Effector memory CD4-positive, alpha-beta T cell (primary cell): ENCODE measurements around the gene OVCH1.

Experiments
- DNase-seq, 3 donors: peaks; one replicate each; pipeline ENCODE4 v3.0.0-alpha.2; 2020
- H3K27ac ChIP-seq: 2 replicates; pipeline ENCODE4 v1.7.0; 2013; ENCODE audit warnings: mild to moderate bottlenecking, low read length, moderate library complexity; ENCODE audit not compliant: insufficient read depth, poor library complexity, severe bottlenecking
- H3K27me3 ChIP-seq: replicated peaks from 2 replicates; pipeline ENCODE4 v1.7.0; 2013; ENCODE audit warnings: mild to moderate bottlenecking, low read length; ENCODE audit not compliant: insufficient read depth, control insufficient read depth, poor library complexity, severe bottlenecking
- H3K36me3 ChIP-seq: 2 replicates; pipeline ENCODE4 v1.7.0; 2013; ENCODE audit warnings: mild to moderate bottlenecking, low read length, moderate library complexity; ENCODE audit not compliant: control insufficient read depth, insufficient read depth
- H3K4me1 ChIP-seq: 2 replicates; pipeline ENCODE4 v1.7.0; 2013; ENCODE audit warnings: low read length, mild to moderate bottlenecking; ENCODE audit not compliant: control insufficient read depth, insufficient read depth, poor library complexity, severe bottlenecking
- H3K4me3 ChIP-seq: 2 replicates; pipeline ENCODE4 v1.7.0; 2013; ENCODE audit warnings: low read length, low read depth, mild to moderate bottlenecking; ENCODE audit not compliant: insufficient read depth, poor library complexity, severe bottlenecking
- H3K9me3 ChIP-seq: 2 replicates; pipeline ENCODE4 v1.7.0; 2013; ENCODE audit warnings: mild to moderate bottlenecking, low read length, moderate library complexity; ENCODE audit not compliant: control insufficient read depth
- total RNA-seq, 3 donors: gene quantifications; one replicate each; lab custom pipeline; 2026; lab: John Stamatoyannopoulos, UW

OVCH1 gene, protein sequence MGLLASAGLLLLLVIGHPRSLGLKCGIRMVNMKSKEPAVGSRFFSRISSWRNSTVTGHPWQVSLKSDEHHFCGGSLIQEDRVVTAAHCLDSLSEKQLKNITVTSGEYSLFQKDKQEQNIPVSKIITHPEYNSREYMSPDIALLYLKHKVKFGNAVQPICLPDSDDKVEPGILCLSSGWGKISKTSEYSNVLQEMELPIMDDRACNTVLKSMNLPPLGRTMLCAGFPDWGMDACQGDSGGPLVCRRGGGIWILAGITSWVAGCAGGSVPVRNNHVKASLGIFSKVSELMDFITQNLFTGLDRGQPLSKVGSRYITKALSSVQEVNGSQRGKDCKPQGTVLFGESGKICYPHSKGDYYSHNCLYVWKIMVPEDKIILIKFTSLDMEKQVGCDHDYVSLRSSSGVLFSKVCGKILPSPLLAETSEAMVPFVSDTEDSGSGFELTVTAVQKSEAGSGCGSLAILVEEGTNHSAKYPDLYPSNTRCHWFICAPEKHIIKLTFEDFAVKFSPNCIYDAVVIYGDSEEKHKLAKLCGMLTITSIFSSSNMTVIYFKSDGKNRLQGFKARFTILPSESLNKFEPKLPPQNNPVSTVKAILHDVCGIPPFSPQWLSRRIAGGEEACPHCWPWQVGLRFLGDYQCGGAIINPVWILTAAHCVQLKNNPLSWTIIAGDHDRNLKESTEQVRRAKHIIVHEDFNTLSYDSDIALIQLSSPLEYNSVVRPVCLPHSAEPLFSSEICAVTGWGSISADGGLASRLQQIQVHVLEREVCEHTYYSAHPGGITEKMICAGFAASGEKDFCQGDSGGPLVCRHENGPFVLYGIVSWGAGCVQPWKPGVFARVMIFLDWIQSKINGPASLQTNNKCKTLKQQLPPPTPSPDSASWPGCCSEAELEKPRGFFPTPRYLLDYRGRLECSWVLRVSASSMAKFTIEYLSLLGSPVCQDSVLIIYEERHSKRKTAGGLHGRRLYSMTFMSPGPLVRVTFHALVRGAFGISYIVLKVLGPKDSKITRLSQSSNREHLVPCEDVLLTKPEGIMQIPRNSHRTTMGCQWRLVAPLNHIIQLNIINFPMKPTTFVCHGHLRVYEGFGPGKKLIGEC
- total RNA-seq = 0 to 0.09 (median 0) reads per million in 3 donors

DNA sequence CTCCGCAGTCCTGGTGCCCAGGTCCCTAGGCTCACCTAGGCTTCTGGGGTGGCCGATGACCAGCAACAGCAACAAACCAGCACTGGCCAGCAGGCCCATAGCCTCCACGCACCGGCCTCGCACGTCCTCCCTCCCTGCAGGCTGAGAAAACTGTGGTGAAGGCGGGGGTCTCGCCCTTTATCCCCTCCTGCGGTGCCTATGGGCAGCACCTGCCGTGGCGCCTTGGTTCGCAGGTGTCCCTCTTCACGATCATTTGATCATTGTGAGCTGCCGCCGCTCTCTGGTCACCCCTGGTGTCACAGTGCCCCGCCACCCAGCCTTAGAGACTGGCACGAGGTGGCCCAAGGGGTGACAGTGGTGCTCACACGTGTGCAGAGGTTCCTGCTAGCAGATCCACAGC, at the start of gene OVCH1:
OVCH1 (minus strand) TSS at position 99 of the 400 bp plus-strand sequence; CDS start at position 99, 0 bp downstream.
- Histone ChIP-seq H3K4me1 (no peaks in the 10 kb centered on the region), H3K27ac (no peak within 1 kb of the TSS), H3K27me3 (no peaks in the 10 kb centered on the region), H3K36me3 (no peaks in the 10 kb centered on the region), H3K4me3 (no peak within 1 kb of the TSS), H3K9me3 (no peaks in the 10 kb centered on the region)
- no peak for DNase-seq

DNA sequence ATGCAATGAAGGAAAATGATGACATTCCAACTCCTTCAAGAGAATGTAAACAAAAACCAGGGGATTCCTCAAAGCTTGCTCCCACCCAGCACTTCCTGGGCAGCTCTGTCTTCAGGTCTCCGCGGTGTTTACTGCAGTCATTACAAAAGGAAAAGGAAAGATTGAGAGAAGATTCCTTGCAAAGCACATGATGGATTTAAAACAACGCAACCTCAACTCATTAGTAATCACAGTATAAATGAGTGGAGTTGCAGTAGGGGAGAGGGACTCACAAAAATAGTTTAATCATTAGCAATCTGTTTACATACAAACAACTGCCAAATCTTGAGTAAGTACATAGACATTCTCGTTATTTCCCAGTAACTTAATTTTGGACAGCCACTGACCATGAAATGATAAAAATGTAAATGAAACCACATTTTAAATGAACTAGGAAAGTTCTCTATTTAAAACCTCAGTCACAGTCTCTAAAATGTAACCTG, 49.7 kb upstream of the OVCH1 start:
- H3K36me3 ChIP-seq = no peaks in the 10 kb centered on the region
- no peaks in the 10 kb centered on the region for H3K4me1 ChIP-seq
- no peak for DNase-seq
- H3K9me3 ChIP-seq = no peaks in the 10 kb centered on the region
- peaks cover 5% of the 10 kb centered on the region for H3K27me3 ChIP-seq
- no peak overlapping the region for H3K27ac ChIP-seq
- no peak overlapping the region for H3K4me3 ChIP-seq

DNA sequence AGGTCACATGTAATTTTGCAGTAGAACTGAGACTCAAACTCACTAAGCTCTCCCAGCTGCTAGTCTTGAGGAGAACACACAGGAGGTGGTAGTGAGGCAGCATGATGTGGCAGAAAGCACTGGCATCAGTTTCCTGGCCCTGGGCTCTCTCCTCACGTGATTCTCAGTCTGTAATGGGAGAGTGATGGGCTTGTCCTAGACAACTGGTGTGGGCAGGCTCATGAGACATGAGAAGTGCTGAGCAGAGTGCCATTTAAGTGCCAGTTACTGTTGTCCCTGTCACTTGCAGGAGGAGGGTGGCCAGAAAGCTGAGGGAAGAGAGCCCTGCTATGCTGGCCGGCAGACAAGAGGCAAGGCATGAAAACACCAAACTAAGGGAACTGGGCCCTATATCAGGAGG, 48.5 kb upstream of the OVCH1 start:
- Histone ChIP-seq H3K27me3 (peaks cover 5% of the 10 kb centered on the region), H3K36me3 (no peaks in the 10 kb centered on the region), H3K4me1 (no peaks in the 10 kb centered on the region), H3K9me3 (no peaks in the 10 kb centered on the region), H3K27ac (no peak overlapping the region), H3K4me3 (no peak overlapping the region)
- no peak for DNase-seq

DNA sequence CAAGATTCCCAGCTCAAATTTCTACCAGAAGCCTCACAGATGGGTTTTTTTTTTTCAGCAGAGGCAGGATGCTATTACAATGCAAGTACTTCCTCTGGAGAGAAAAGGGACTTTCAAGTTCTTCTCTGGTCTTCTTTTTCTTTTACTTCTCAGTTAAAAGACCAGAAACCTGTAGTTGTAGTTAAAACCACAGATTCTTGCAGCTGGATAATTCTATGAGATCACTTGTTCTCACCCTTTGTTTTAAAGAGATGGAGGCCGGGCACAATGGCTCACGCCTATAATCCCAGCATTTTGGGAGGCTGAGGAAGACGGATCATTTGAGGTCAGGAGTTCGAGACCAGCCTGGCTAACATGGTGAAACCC, 47.6 kb upstream of the OVCH1 start:
- no peak overlapping the region for H3K27ac ChIP-seq
- H3K4me1 ChIP-seq = no peaks in the 10 kb centered on the region
- H3K27me3 ChIP-seq = peaks cover 5% of the 10 kb centered on the region
- no peak for DNase-seq
- H3K36me3 ChIP-seq = no peaks in the 10 kb centered on the region
- no peaks in the 10 kb centered on the region for H3K9me3 ChIP-seq
- no peak overlapping the region for H3K4me3 ChIP-seq

DNA sequence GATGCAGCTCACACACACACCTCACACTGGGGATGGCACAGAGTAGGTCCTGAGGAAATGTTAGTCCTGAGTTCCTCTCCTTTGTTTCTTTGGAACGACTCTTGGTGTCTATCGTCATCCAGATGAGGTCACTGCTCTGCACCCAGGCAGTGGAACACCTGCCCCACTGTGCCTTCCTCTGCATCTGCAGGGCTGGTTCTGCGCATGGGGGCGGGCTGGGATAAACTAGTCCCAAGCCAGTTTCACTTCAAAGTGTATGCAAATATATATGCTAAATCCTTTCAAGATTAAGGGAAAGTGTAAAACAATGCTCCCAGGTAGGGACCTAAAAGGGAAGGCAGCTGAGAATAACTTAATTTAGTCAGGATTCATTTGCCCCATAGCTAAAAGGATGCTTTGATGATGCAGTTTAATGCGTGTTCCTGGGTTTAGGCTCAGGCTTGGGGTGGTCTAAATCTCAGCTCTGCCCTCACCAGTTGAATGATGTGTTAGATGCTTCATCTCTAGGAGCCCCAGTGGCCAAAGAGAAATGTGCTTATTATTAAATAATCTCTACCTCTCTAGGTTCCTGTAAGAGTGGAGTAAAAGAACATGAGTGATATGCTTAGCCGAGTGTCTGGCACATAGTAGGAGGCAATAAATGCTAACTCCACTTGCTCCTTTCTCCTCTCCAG, 47.1 kb upstream of the OVCH1 start:
- Histone ChIP-seq H3K36me3 (no peaks in the 10 kb centered on the region), H3K9me3 (no peaks in the 10 kb centered on the region), H3K27me3 (peaks cover 5% of the 10 kb centered on the region), H3K4me1 (no peaks in the 10 kb centered on the region), H3K4me3 (no peak overlapping the region), H3K27ac (no peak overlapping the region)
- no peak for DNase-seq

DNA sequence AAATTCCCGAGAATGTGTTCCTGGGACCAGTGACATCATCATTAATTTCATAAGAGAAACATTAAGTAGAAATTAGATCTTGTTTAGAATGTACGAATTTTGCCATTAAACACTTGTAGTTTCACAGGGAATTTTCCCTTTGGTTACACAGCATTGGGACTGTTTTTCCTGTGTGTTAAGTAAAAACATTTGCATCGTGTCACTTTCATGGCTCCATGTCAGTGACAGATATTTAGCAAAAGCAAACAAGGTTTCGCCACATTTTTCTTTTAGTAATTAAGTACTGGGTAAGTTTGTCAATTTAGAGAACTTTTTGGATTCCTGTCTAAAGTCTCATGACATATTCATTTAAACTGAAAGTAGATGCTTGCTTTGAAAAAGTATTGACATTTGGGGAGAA, 45.5 kb upstream of the OVCH1 start:
- Histone ChIP-seq H3K27ac (no peak overlapping the region), H3K9me3 (no peaks in the 10 kb centered on the region), H3K27me3 (peaks cover 5% of the 10 kb centered on the region), H3K4me3 (no peak overlapping the region), H3K36me3 (no peaks in the 10 kb centered on the region), H3K4me1 (no peaks in the 10 kb centered on the region)
- no peak for DNase-seq

DNA sequence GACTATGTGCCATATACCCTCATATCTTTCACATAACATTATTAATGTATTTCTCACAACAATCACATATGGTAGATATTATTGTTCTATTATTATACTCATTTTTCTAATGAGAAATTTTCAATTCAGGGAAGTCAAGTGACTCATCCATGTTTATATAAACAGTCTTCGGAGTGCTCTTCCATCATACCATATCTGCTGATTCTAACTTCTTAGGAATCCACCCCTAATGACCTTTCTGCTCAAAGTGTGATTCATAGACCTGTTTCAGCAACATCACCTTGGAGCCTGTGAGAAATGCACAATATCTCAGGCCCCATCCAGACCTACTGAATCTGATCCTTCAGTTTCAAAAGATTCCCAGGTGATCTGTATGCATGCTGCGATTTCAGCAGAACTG, 39.8 kb upstream of the OVCH1 start:
- no peak overlapping the region for H3K27ac ChIP-seq
- H3K4me1 ChIP-seq = no peaks in the 10 kb centered on the region
- DNase-seq = no peak
- no peaks in the 10 kb centered on the region for H3K9me3 ChIP-seq
- peaks cover under 1% of the 10 kb centered on the region for H3K27me3 ChIP-seq
- no peaks in the 10 kb centered on the region for H3K36me3 ChIP-seq
- H3K4me3 ChIP-seq = no peak overlapping the region

DNA sequence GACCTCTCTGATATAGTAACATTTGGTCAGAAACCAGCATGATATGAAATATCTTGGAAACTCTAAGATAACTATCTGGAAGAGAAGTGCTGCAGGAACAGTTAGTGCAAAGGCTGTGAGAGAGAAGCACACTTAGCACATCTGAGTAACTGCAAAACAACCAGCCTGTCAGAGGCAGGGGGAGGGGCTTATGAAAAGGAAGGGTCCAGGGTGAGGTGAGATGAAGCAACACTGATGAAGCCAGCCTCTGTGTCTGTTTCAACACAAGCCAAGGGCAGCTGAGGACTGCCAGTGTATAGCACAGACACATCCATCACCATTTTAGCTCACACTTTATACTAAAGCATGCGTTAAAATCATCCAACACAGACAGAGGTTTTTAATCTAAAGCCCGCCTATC, 37.4 kb upstream of the OVCH1 start:
- Histone ChIP-seq H3K9me3 (no peaks in the 10 kb centered on the region), H3K4me1 (no peaks in the 10 kb centered on the region), H3K36me3 (no peaks in the 10 kb centered on the region), H3K4me3 (no peak overlapping the region), H3K27me3 (no peaks in the 10 kb centered on the region), H3K27ac (no peak overlapping the region)
- DNase-seq = no peak

DNA sequence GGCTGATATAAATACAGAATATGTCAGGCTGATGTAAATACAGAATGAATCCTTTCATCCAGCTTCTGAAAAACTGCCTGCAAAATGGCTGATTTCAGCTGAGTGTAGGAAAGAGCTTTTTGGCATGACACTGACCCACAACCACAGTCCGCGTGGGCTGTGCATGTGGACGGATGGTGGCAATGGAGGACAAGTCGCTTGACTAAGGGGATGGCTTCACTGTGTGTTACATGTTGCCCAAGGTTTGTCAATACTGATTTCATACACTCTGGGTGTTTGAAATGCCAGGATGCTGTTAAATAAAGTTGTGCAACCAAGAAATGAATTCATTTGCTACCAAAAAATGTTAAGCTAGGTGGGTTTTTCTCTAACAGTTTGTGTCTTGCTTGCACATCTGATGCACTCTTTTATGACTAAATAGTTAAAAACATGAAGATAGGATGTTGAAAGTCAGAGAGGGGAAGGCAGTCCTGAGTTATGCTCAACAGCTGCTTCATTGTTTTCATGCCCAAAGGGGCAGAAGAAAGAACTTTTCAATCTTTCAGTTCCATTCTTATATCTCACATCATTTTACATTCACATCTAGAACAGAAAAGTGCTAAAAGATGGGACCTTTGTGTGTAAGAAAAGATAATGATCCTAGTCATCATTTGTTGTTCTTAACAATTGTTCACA, 36.5 kb upstream of the OVCH1 start:
- Histone ChIP-seq H3K36me3 (no peaks in the 10 kb centered on the region), H3K27me3 (no peaks in the 10 kb centered on the region), H3K9me3 (no peaks in the 10 kb centered on the region), H3K4me3 (no peak overlapping the region), H3K4me1 (no peaks in the 10 kb centered on the region), H3K27ac (no peak overlapping the region)
- no peak for DNase-seq
